ENCODE data around the gene VENTX. TPM values are rescaled to one million over a fixed set of nuclear protein-coding genes. Genes with fewer than 3 reads are reported as not detected.

The VENTX gene
- polyA plus RNA-seq, 1 donor (not counting 4 experiments of a cell fraction or from before 2014, with no cell fraction given): not detected

DNA sequence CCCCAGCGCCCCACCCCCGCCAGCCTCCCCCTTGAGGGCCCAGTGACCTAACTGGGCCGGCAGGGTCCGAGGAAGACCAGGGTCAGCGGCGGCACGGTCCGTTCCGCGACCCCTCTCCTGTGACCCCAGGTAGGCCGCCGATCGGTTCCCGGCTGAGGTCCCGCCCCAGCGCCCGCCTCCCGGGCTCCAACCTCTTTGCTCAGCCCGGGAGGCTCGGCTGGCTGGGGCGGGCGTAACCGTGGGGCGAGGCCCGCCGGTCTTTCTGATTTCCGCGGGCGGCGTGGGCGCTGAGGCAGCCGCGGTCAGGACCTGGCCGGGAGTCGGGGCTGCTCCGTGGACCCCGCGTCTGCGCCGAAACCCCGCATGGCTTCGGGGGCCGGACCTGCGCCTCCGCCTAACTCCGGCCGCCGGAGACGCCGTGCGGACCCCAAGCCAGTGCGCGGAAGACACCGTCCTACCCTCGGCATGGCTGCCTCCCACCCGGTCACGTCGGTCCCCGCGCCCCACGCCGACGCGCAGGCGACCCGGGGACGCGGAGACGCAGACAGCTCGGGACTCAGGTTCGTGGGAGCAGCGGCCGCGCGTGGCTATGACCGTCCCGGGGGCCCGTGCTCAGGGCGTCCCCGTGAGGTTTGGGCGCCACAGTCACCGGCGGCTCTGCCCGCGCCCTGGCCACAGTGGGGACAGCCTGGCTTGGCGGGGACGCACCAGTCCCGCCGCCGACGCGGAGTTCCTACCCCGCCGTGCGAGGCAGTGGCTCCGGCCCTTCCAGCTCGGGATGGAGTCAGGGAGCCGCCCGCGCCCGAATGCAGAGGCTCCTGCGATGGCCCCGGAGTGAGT lies 1.0 kb upstream of the VENTX start:
- H2AFZ ChIP-seq (ENCODE audit: control insufficient read depth, low read length): no peak overlapping the region
- H3K36me3 ChIP-seq (ENCODE audit: control insufficient read depth in 2 of 2, extremely low read depth in 1 of 2, insufficient read depth in 2 of 2, low read length in 2 of 2): no peaks in the 10 kb centered on the region
- no peak overlapping the region for H3K27ac ChIP-seq (ENCODE audit: control insufficient read depth, insufficient read depth, low read length)
- FAIRE-seq (no peak), DNase-seq (ENCODE audit: low read depth, low spot score) (no peak)
- TF ChIP-seq, protein P1, sequence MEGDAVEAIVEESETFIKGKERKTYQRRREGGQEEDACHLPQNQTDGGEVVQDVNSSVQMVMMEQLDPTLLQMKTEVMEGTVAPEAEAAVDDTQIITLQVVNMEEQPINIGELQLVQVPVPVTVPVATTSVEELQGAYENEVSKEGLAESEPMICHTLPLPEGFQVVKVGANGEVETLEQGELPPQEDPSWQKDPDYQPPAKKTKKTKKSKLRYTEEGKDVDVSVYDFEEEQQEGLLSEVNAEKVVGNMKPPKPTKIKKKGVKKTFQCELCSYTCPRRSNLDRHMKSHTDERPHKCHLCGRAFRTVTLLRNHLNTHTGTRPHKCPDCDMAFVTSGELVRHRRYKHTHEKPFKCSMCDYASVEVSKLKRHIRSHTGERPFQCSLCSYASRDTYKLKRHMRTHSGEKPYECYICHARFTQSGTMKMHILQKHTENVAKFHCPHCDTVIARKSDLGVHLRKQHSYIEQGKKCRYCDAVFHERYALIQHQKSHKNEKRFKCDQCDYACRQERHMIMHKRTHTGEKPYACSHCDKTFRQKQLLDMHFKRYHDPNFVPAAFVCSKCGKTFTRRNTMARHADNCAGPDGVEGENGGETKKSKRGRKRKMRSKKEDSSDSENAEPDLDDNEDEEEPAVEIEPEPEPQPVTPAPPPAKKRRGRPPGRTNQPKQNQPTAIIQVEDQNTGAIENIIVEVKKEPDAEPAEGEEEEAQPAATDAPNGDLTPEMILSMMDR (optimal IDR thresholded peaks at IDR 0.05 in 1 of 3, IDR thresholded peaks at IDR 0.05 in 1 of 3, conservative IDR thresholded peaks at IDR 0.05 in 1 of 3; ENCODE audit: extremely low read depth in 1 of 3, insufficient read depth in 2 of 3, low read length in 3 of 3): no peak
- TF ChIP-seq EZH2 (IDR thresholded peaks at IDR 0.05; ENCODE audit: low read length): peak; percentile 99
- H3K9ac ChIP-seq (ENCODE audit: control insufficient read depth, extremely low read depth, insufficient read depth, low read length): no peak overlapping the region
- H3K9me1 ChIP-seq (ENCODE audit: control insufficient read depth, extremely low read depth, insufficient read depth, low read length): no peaks in the 10 kb centered on the region
- peak overlapping the region in 1 of 3 experiments; percentile 22 for H3K4me3 ChIP-seq (ENCODE audit: control insufficient read depth in 2 of 3, extremely low read depth in 1 of 3, insufficient read depth in 2 of 3, low read depth in 1 of 3, low read length in 3 of 3)
- H3K9me3 ChIP-seq (ENCODE audit: control insufficient read depth, low read depth, low read length): no peaks in the 10 kb centered on the region
- no peaks in the 10 kb centered on the region for H3K79me2 ChIP-seq (ENCODE audit: control insufficient read depth, insufficient read depth, low read length)
- H3K27me3 ChIP-seq (ENCODE audit: control insufficient read depth, extremely low read depth, insufficient read depth, low read length): peaks cover 85% of the 10 kb centered on the region
- dilution Hi-C loops (cut with MboI; ENCODE audit: extremely low pct_ligation_motif_present, low sequenced_read_pairs): no loop called here
- H3K4me1 ChIP-seq (ENCODE audit: control insufficient read depth, extremely low read depth, insufficient read depth, low read length): peaks cover 5% of the 10 kb centered on the region
- peak overlapping the region; percentile 16 for H3K4me2 ChIP-seq (ENCODE audit: control insufficient read depth, extremely low read depth, insufficient read depth, low read depth, low read length)
- H4K20me1 ChIP-seq (ENCODE audit: control insufficient read depth, extremely low read depth, insufficient read depth, low read length): no peaks in the 10 kb centered on the region

DNA sequence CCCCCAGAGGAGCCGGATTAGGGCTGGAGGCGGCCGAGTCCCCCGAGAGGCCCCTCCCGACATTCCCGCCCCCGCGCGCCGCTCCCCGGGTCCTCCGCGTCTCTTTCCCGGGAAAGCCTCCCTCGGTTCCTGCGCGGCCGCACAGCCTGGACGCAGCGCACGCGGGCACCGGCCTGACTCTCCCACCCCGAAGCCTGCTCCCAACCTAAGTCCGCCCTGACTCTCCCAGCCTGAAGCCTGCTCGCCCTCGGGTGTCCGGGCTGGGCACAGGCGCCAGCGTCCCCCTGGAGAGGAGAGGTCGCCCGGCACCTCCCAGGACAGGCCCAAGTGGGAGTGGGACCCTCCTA lies 441 bp upstream of the VENTX start:
- H3K27ac ChIP-seq (ENCODE audit: control insufficient read depth, insufficient read depth, low read length): no peak overlapping the region
- H3K9me3 ChIP-seq (ENCODE audit: control insufficient read depth, low read depth, low read length): no peaks in the 10 kb centered on the region
- H3K4me2 ChIP-seq (ENCODE audit: control insufficient read depth, extremely low read depth, insufficient read depth, low read depth, low read length): no peak overlapping the region
- no peaks in the 10 kb centered on the region for H3K79me2 ChIP-seq (ENCODE audit: control insufficient read depth, insufficient read depth, low read length)
- H3K36me3 ChIP-seq (ENCODE audit: control insufficient read depth in 2 of 2, extremely low read depth in 1 of 2, insufficient read depth in 2 of 2, low read length in 2 of 2): no peaks in the 10 kb centered on the region
- no peak overlapping the region for H3K9ac ChIP-seq (ENCODE audit: control insufficient read depth, extremely low read depth, insufficient read depth, low read length)
- TF ChIP-seq, protein P1 (optimal IDR thresholded peaks at IDR 0.05 in 1 of 3, IDR thresholded peaks at IDR 0.05 in 1 of 3, conservative IDR thresholded peaks at IDR 0.05 in 1 of 3; ENCODE audit: extremely low read depth in 1 of 3, insufficient read depth in 2 of 3, low read length in 3 of 3): no peak
- no peak for TF ChIP-seq EZH2 (IDR thresholded peaks at IDR 0.05; ENCODE audit: low read length)
- no peaks in the 10 kb centered on the region for H4K20me1 ChIP-seq (ENCODE audit: control insufficient read depth, extremely low read depth, insufficient read depth, low read length)
- no peak overlapping the region for H2AFZ ChIP-seq (ENCODE audit: control insufficient read depth, low read length)
- peaks cover 85% of the 10 kb centered on the region for H3K27me3 ChIP-seq (ENCODE audit: control insufficient read depth, extremely low read depth, insufficient read depth, low read length)
- no peaks in the 10 kb centered on the region for H3K9me1 ChIP-seq (ENCODE audit: control insufficient read depth, extremely low read depth, insufficient read depth, low read length)
- peaks cover 6% of the 10 kb centered on the region for H3K4me1 ChIP-seq (ENCODE audit: control insufficient read depth, extremely low read depth, insufficient read depth, low read length)
- no peak overlapping the region for H3K4me3 ChIP-seq (ENCODE audit: control insufficient read depth in 2 of 3, extremely low read depth in 1 of 3, insufficient read depth in 2 of 3, low read depth in 1 of 3, low read length in 3 of 3)
- dilution Hi-C loops (cut with MboI; ENCODE audit: extremely low pct_ligation_motif_present, low sequenced_read_pairs): no loop called here
- no peak for DNase-seq (ENCODE audit: low read depth, low spot score)
- FAIRE-seq: no peak
